HUES48 (cell line): Measurements from ENCODE around the gene GOLGA8B.
"Not testable (repeated sequence)": the region's sequence is repeated elsewhere in the genome, so short reads cannot be mapped to it uniquely, and the experiment has no call there.

ENCODE experiments used
- H3K27ac ChIP-seq: one replicate; pipeline ENCODE4 v1.7.0; 2013; ENCODE audit warnings: low read depth, low read length, inconsistent platforms
- H3K27me3 ChIP-seq: 2 replicates; pipeline ENCODE4 v1.6.1; 2013; ENCODE audit warnings: mild to moderate bottlenecking, low read length; ENCODE audit not compliant: control insufficient read depth, insufficient read depth
- H3K36me3 ChIP-seq: 2 replicates; pipeline ENCODE4 v1.6.1; 2013; ENCODE audit warnings: low read length; ENCODE audit not compliant: control insufficient read depth, insufficient read depth
- H3K4me1 ChIP-seq: 2 replicates; pipeline ENCODE4 v1.6.1; 2013; ENCODE audit warnings: mild to moderate bottlenecking, low read length; ENCODE audit not compliant: control insufficient read depth, insufficient read depth
- H3K4me3 ChIP-seq: 2 replicates; pipeline ENCODE4 v1.5.1; 2013; ENCODE audit warnings: mild to moderate bottlenecking, low read depth, low read length
- H3K9ac ChIP-seq: 2 replicates; pipeline ENCODE4 v1.6.1; 2013; ENCODE audit warnings: mild to moderate bottlenecking, low read depth, low read length, moderate library complexity
- H3K9me3 ChIP-seq: 2 replicates; pipeline ENCODE4 v1.6.1; 2013; ENCODE audit warnings: low read length; ENCODE audit not compliant: control insufficient read depth, insufficient read depth

GOLGA8B gene

GRCh38 chr15:34555162-34555561, 28.3 kb downstream of the GOLGA8B start:
- not testable (repeated sequence) for H3K36me3 ChIP-seq, H3K9me3 ChIP-seq, H3K4me3 ChIP-seq, H3K4me1 ChIP-seq, H3K9ac ChIP-seq, H3K27ac ChIP-seq, H3K27me3 ChIP-seq

GRCh38 chr15:34554716-34555115, 28.7 kb downstream of the GOLGA8B start:
- H3K9ac ChIP-seq, H3K27ac ChIP-seq, H3K36me3 ChIP-seq, H3K27me3 ChIP-seq, H3K4me1 ChIP-seq, H3K4me3 ChIP-seq, H3K9me3 ChIP-seq: not testable (repeated sequence)

GRCh38 chr15:34554126-34554525, 29.3 kb downstream of the GOLGA8B start:
- not testable (repeated sequence) for H3K9ac ChIP-seq, H3K27me3 ChIP-seq, H3K9me3 ChIP-seq, H3K27ac ChIP-seq, H3K4me3 ChIP-seq, H3K36me3 ChIP-seq, H3K4me1 ChIP-seq

GRCh38 chr15:34550129-34550528, 33.3 kb downstream of the GOLGA8B start:
- not testable (repeated sequence) for H3K27me3 ChIP-seq, H3K4me3 ChIP-seq, H3K9me3 ChIP-seq, H3K27ac ChIP-seq, H3K4me1 ChIP-seq, H3K36me3 ChIP-seq, H3K9ac ChIP-seq

GRCh38 chr15:34549381-34549809, 34.1 kb downstream of the GOLGA8B start:
- H3K4me1 ChIP-seq, H3K9me3 ChIP-seq, H3K9ac ChIP-seq, H3K27ac ChIP-seq, H3K36me3 ChIP-seq, H3K27me3 ChIP-seq, H3K4me3 ChIP-seq: not testable (repeated sequence)

GRCh38 chr15:34543860-34544649, 39.4 kb downstream of the GOLGA8B start:
- H3K4me1 ChIP-seq, H3K27me3 ChIP-seq, H3K27ac ChIP-seq, H3K4me3 ChIP-seq, H3K9me3 ChIP-seq, H3K9ac ChIP-seq, H3K36me3 ChIP-seq: not testable (repeated sequence)

- H3K4me1 ChIP-seq, H3K27ac ChIP-seq, H3K9me3 ChIP-seq, H3K27me3 ChIP-seq, H3K36me3 ChIP-seq, H3K9ac ChIP-seq, H3K4me3 ChIP-seq: not testable (repeated sequence)
Observed at GRCh38 chr15:34535857-34536256, 47.6 kb downstream of the GOLGA8B start.
